Nephron (organoid): ENCODE data around the gene DPYD.
A peak's percentile ranks its signal among the peaks of the same experiment; 100 is the strongest.

ENCODE experiments used
- H3K27ac Mint-ChIP-seq, 3 experiments: 2 replicates each; pipeline ENCODE4 v1.8.0; 2020; ENCODE audit warnings: mixed read lengths in 3 of 3, mild to moderate bottlenecking in 2 of 3, moderate library complexity in 1 of 3
- H3K27me3 Mint-ChIP-seq: 2 replicates; pipeline ENCODE4 v1.8.0; 2021; ENCODE audit warnings: low read depth, mild to moderate bottlenecking, moderate library complexity, mixed read lengths
- H3K36me3 Mint-ChIP-seq: 2 replicates; pipeline ENCODE4 v1.8.0; 2020; ENCODE audit warnings: low read depth, mixed read lengths
- H3K4me1 Mint-ChIP-seq: 2 replicates; pipeline ENCODE4 v1.8.0; 2020; ENCODE audit warnings: mixed read lengths
- H3K4me3 Mint-ChIP-seq, 3 experiments: 2 replicates each; pipeline ENCODE4 v1.8.0; 2020; ENCODE audit warnings: mild to moderate bottlenecking in 3 of 3, mixed read lengths in 3 of 3, moderate library complexity in 2 of 3
- H3K9me3 Mint-ChIP-seq: 2 replicates; pipeline ENCODE4 v1.8.0; 2020; ENCODE audit warnings: mixed read lengths
- TF ChIP-seq, protein P1 (sequence below), 3 experiments: fragments of 200-600 bp; sonication (generic); IDR thresholded peaks; one replicate each; pipeline ENCODE4 v1.5.0; 2021; ENCODE audit warnings: antibody characterized with exemption in 3 of 3; ENCODE audit not compliant: unreplicated experiment in 3 of 3

DPYD gene

DNA sequence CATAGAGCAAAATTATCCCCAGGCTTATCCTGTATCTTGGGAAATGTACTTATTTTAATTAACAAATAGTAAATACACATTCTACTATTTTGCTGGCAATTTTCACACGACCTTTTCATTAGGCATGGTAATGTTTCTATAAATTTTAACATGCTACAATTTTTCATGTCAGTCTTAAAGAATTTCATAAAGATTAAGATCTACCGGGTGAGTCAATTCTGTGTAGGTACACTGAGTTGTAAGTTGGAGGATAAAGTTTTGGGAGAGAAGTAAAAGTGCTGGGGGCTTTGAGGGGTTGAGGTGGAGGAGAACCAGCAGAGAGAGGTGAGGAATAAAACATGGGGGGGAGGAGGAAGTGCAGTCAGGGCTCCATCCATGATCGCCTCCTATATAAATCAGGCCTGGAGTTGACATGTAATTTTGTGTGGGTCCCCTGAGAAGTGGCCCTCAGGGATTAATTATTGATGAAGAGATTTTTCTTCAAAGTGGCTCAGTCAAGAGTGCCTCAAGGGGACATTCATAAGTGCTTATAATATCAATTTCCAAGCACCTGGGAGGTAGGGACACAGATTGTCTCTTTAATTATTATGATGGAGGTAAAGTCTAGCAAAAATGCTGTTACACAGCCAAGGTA is 7.2 kb downstream of the DPYD start:
- Mint-ChIP-seq H3K4me3 (no peak overlapping the region), H3K36me3 (no peaks in the 10 kb centered on the region), H3K27ac (no peak overlapping the region), H3K9me3 (no peaks in the 10 kb centered on the region), H3K27me3 (peaks cover 6% of the 10 kb centered on the region), H3K4me1 (no peaks in the 10 kb centered on the region)
- TF ChIP-seq, protein P1, sequence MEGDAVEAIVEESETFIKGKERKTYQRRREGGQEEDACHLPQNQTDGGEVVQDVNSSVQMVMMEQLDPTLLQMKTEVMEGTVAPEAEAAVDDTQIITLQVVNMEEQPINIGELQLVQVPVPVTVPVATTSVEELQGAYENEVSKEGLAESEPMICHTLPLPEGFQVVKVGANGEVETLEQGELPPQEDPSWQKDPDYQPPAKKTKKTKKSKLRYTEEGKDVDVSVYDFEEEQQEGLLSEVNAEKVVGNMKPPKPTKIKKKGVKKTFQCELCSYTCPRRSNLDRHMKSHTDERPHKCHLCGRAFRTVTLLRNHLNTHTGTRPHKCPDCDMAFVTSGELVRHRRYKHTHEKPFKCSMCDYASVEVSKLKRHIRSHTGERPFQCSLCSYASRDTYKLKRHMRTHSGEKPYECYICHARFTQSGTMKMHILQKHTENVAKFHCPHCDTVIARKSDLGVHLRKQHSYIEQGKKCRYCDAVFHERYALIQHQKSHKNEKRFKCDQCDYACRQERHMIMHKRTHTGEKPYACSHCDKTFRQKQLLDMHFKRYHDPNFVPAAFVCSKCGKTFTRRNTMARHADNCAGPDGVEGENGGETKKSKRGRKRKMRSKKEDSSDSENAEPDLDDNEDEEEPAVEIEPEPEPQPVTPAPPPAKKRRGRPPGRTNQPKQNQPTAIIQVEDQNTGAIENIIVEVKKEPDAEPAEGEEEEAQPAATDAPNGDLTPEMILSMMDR (IDR thresholded peaks at IDR 0.05; ENCODE audit: unreplicated experiment in 3 of 3): no peak

DNA sequence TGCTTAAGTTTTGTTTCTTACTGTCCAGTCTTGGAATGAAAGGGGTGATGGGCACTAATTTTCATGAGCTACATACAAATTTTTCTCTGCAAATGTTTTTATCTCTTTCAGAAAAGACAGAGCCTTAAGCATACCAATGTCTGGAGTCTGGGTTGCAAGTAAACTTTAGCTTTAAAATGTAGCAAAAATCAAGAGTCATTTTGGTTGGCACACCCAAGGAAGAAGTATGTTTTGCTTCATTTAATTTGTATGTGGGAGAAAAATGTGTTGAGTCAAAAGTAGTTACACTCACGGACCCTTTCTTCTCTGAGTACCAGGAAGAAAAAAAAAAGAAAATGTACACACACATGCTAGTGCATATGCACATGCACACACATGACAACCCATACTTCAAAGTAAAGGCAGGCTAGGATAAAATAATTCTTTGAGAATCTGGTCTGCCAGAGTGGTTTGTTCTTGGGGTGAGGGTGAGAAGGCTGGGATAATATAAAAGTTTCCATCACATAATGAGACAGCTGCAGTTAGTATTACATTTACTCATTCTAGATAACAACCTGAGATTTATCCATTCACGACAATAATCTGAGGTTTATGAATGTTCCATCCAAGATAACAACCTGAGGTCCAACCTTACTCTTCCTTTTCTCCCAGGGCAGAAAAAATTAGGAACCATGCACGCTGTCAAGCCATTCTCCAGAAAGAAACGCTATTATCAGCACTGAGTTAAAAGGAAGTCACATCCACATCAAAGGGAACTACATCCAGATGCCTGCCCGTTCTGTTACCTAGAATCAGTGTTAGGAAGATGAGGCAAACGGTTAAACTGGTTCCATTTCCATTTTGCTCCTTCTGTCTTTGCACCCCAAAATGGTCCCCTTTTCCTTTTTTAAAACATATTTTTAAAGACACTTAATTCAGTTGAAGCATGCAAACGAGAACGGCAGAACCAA is 9.3 kb downstream of the DPYD start:
- TF ChIP-seq, protein P1 (IDR thresholded peaks at IDR 0.05; ENCODE audit: unreplicated experiment in 3 of 3): no peak
- Mint-ChIP-seq H3K4me1 (no peaks in the 10 kb centered on the region), H3K4me3 (no peak overlapping the region), H3K27ac (no peak overlapping the region), H3K9me3 (no peaks in the 10 kb centered on the region), H3K27me3 (peaks cover 4% of the 10 kb centered on the region), H3K36me3 (no peaks in the 10 kb centered on the region)

DNA sequence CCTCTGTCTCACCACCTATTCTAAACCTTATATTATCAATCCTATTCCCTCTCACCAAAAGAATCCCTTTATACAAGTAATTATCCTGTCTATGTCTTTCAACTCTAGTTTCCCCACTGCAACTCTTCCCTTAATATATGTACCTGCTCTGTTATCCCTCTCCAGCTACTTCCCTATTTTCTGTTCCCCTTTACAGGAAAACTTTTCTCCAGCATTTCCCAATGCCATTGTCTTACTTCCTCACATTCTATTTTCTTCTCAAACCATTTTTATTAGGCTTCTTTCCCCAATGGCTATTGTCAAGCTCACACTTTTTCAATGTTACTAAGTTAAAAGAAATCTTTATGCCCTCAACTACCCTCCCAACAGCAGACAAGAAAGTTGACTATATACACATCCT is 11.6 kb downstream of the DPYD start:
- Mint-ChIP-seq H3K4me1 (peaks cover 3% of the 10 kb centered on the region), H3K36me3 (no peaks in the 10 kb centered on the region)

DNA sequence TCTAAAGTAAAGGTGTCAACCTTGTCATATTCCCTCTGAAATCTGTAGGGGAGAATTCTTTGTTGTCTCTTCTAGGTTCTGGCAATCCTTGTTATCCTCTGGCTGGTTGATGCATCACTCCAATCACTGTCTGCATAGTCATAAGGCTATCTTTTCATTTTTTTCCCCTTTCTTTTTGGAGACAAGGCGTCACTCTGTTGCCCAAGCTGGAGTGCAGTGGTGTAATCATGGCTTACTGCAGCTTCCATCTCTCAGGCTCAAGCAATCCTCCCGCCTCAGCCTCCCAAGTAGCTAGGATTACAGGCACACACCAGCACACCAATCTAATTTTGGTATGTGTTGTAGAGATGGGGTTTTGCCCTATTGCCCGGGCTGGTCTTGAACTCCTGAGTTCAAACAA is 12.9 kb downstream of the DPYD start:
- no peaks in the 10 kb centered on the region for H3K9me3 Mint-ChIP-seq
- no peaks in the 10 kb centered on the region for H3K36me3 Mint-ChIP-seq
- peaks cover 10% of the 10 kb centered on the region for H3K4me1 Mint-ChIP-seq
- H3K4me3 Mint-ChIP-seq: no peak overlapping the region
- no peaks in the 10 kb centered on the region for H3K27me3 Mint-ChIP-seq
- no peak overlapping the region for H3K27ac Mint-ChIP-seq
- TF ChIP-seq, protein P1 (IDR thresholded peaks at IDR 0.05; ENCODE audit: unreplicated experiment in 3 of 3): no peak

More for the DNA sequence above, 11.6 kb downstream of the DPYD start:
- Mint-ChIP-seq H3K27me3 (no peaks in the 10 kb centered on the region), H3K4me3 (no peak overlapping the region), H3K9me3 (no peaks in the 10 kb centered on the region), H3K27ac (no peak overlapping the region)
- TF ChIP-seq, protein P1 (IDR thresholded peaks at IDR 0.05; ENCODE audit: unreplicated experiment in 3 of 3): no peak

DNA sequence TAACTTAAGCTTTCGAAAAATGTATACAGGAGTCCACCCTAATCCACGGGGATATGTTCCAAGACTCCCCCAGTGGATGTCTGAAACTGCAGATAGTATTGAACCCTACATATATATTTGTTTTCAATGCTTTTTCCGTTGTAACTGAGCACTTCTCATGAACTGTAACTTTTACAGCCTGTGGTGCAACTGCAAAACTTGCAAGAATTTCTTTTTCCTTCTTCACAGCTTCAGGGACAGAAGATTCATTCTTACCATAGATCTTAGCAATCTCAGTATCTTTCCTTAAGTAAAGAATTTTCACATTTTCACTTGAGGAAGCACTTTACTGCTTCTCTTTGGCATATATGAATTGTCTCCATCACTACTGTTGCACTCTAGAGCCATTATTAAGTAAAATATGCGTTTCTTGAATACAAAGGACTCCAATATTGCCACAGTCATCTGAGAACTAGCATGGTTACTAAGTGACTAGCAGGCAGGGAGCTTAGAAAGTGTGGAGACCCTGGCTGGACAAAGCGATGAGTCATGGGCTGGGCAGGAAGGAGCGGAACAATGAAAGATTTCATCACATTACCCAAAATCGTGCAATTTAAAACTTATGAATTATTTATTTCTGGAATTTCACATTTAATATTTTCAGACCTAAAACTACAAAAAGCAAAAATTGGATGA is 14.1 kb downstream of the DPYD start:
- TF ChIP-seq, protein P1 (IDR thresholded peaks at IDR 0.05; ENCODE audit: unreplicated experiment in 3 of 3): no peak
- Mint-ChIP-seq H3K4me3 (no peak overlapping the region), H3K4me1 (peaks cover 14% of the 10 kb centered on the region), H3K27me3 (no peaks in the 10 kb centered on the region), H3K27ac (peak overlapping the region in 1 of 3 experiments; percentile 56), H3K9me3 (no peaks in the 10 kb centered on the region), H3K36me3 (no peaks in the 10 kb centered on the region)
